Spleen (tissue), 11 donors: ENCODE results near the gene GATD1. TPM values are rescaled to one million over a fixed set of nuclear protein-coding genes. Genes with fewer than 3 reads are reported as not detected.

Source experiments
- DNase-seq: peaks from one replicate; pipeline ENCODE4 v3.0.0-alpha.2; 2020
- H3K27ac ChIP-seq, 8 donors: fragments of 200-600 bp; sonication (generic) in 7 of 8; 1 replicate in 4 of 8; 2 replicates in 4 of 8; pipeline versions ENCODE4 v1.5.0 to v1.8.0; 2016 to 2021; ENCODE audit warnings: inconsistent platforms in 4 of 8, mild to moderate bottlenecking in 4 of 8, moderate library complexity in 1 of 8
- H3K27me3 ChIP-seq, 7 donors: fragments of 200-600 bp; sonication (generic) in 6 of 7; replicated peaks in 1 of 7; 1 replicate in 4 of 7; 2 replicates in 3 of 7; pipeline versions ENCODE4 v1.5.0 to v1.8.0; 2016 to 2021; ENCODE audit warnings: inconsistent platforms in 3 of 7, mild to moderate bottlenecking in 1 of 7
- H3K36me3 ChIP-seq, 6 donors: fragments of 200-600 bp; sonication (generic) in 5 of 6; 1 replicate in 4 of 6; 2 replicates in 2 of 6; pipeline versions ENCODE4 v1.5.0 to v1.8.0; 2016 to 2021; ENCODE audit warnings: inconsistent platforms in 2 of 6
- H3K4me1 ChIP-seq, 6 donors: fragments of 200-600 bp; sonication (generic) in 5 of 6; 1 replicate in 3 of 6; 2 replicates in 3 of 6; pipeline versions ENCODE4 v1.5.0 to v1.8.0; 2016 to 2021; ENCODE audit warnings: inconsistent platforms in 3 of 6
- H3K4me3 ChIP-seq, 8 donors: fragments of 200-600 bp; sonication (generic) in 7 of 8; 1 replicate in 4 of 8; 2 replicates in 4 of 8; pipeline versions ENCODE4 v1.5.0 to v1.8.0; 2016 to 2021; ENCODE audit warnings: inconsistent platforms in 4 of 8, mild to moderate bottlenecking in 4 of 8, moderate library complexity in 2 of 8
- H3K9me3 ChIP-seq, 8 donors: fragments of 200-600 bp; sonication (generic) in 7 of 8; 1 replicate in 4 of 8; 2 replicates in 4 of 8; pipeline versions ENCODE4 v1.5.0 to v1.8.0; 2016 to 2021; ENCODE audit warnings: inconsistent platforms in 4 of 8
- CTCF ChIP-seq, 11 experiments: fragments of 200-600 bp in 7 of 11; fragments of 450-650 bp in 4 of 11; sonication (generic) in 4 of 11; IDR thresholded peaks in 8 of 11; conservative IDR thresholded peaks in 3 of 11; 1 replicate in 7 of 11; 2 replicates in 4 of 11; pipeline versions ENCODE4 v1.4.0 to v1.8.0; 2016 to 2021; ENCODE audit warnings: antibody characterized with exemption in 11 of 11, inconsistent platforms in 4 of 11, mild to moderate bottlenecking in 1 of 11
- POLR2A ChIP-seq, 3 donors: fragments of 450-650 bp; IDR thresholded peaks; one replicate each; pipeline ENCODE4 v1.5.1; 2017; ENCODE audit warnings: antibody characterized with exemption in 3 of 3, mild to moderate bottlenecking in 1 of 3
- POLR2AphosphoS5 ChIP-seq, 3 donors: sonication (generic); formaldehyde crosslinking; IDR thresholded peaks; one replicate each; pipeline ENCODE4 v1.5.1; 2017; ENCODE audit warnings: antibody characterized with exemption in 3 of 3
- WGBS, 5 donors: extraction: QIAGEN DNeasy Blood & Tissue Kit in 3 of 5; methylation state at CpG; one replicate each; pipeline versions ENCODE4 v1.1.5 to v1.1.7; 2013 to 2018; 5-methylcytosine and 5-hydroxymethylcytosine counted together
- intact Hi-C: fragments of 100-400 bp; cut with DNase I; formaldehyde crosslinking; loops from one replicate; pipeline ENCODE4 v1.15.0; 2023; ENCODE audit warnings: low total_unique reads
- polyA plus RNA-seq, 3 donors: library from polyadenylated mRNA; stranded (reverse); fragments of 200-250 nt; gene quantifications; one replicate each; pipeline ENCODE4 v1.2.1, GENCODE V29; 2013
- total RNA-seq, 7 donors: library from RNA; depleted of rRNA in 3 of 7; stranded (reverse); fragments of >200 nt in 3 of 7; fragmentation: NEBNext Ultra II Directional in 4 of 7; extraction: Animal tissue kit (Norgen Biotek cat#: 25700) in 4 of 7; gene quantifications; one replicate each; pipeline versions ENCODE4 v1.1.0 to v1.2.1, GENCODE V29; 2016 to 2021
- donor health status: healthy with polysubstance abuse.
- donor health status: DM: no; HTN: no; CAD: no; lungs with moderate emphysema.
- donor health status: DM: no; HTN: no; CAD: no.
- donor health status: Bipolar disorder and iron deficiency.
- donor health status: healthy.
- donor health status: DM: no; HTN: no; CAD: no.
- donor health status: DM: yes; HTN: yes; CAD: no.

GATD1 gene
- total and polyA plus RNA-seq, 10 donors = 13.9 to 56.4 (median 35.9) TPM

GRCh38 chr11:799641-800316 is 22.5 kb upstream of the GATD1 start:
- intact Hi-C loops = no loop called here

GRCh38 chr11:798093-798713 is 20.9 kb upstream of the GATD1 start, which contains the start of gene SLC25A22:
TSS of gene SLC25A22 (minus strand) at chr11:798281. CDS start at chr11:795006, 3,275 bp downstream.
- Histone ChIP-seq H3K4me1 (peaks cover 15 to 65% (median 47%) of the 10 kb centered on the region in 6 donors), H3K4me3 (peak within 1 kb of the TSS; percentile 44 to 96 (median 92)), H3K9me3 (no peaks in the 10 kb centered on the region), H3K27ac (peak within 1 kb of the TSS; percentile 78 to 96 (median 89)), H3K27me3 (no peaks in the 10 kb centered on the region), H3K36me3 (peaks cover 0 to 58% (median 17%) of the 10 kb centered on the region in 6 donors)
- DNase-seq = peak; percentile 97
- TF ChIP-seq CTCF (IDR thresholded peaks at IDR 0.05 in 8 of 11, conservative IDR thresholded peaks at IDR 0.05 in 3 of 11) (peak; percentile 74 to 97 (median 93)), POLR2AphosphoS5 (IDR thresholded peaks at IDR 0.05) (peak; percentile 41 to 66 (median 60)), POLR2A (IDR thresholded peaks at IDR 0.05) (no peak)
- intact Hi-C loops = no loop called here
- WGBS, 5 donors = 0 to 3% (median 3%) methylated on average over 7 to 69 of the region's 69 CpGs; no CpG with 5 or more reads in 1 of the 5 donors

More at GRCh38 chr11:799641-800316, 22.5 kb upstream of the GATD1 start:
- peaks cover 0 to 44% (median 14%) of the 10 kb centered on the region in 6 donors for H3K36me3 ChIP-seq
- H3K9me3 ChIP-seq = no peaks in the 10 kb centered on the region
- H3K4me1 ChIP-seq = peaks cover 27 to 76% (median 55%) of the 10 kb centered on the region in 6 donors
- DNase-seq = no peak
- no peaks in the 10 kb centered on the region for H3K27me3 ChIP-seq
- no peak overlapping the region for H3K27ac ChIP-seq
- whole genome bisulfite sequencing, 5 donors = 92 to 97% (median 94%) methylated on average over 28 to 32 of the region's 32 CpGs
- TF ChIP-seq POLR2A (IDR thresholded peaks at IDR 0.05) = no peak
- TF ChIP-seq CTCF (IDR thresholded peaks at IDR 0.05 in 8 of 11, conservative IDR thresholded peaks at IDR 0.05 in 3 of 11) = no peak
- TF ChIP-seq POLR2AphosphoS5 (IDR thresholded peaks at IDR 0.05) = peak in 1 of 3 donors; percentile 8
- H3K4me3 ChIP-seq = no peak overlapping the region

GRCh38 chr11:797296-798092 is 20.2 kb upstream of the GATD1 start:
- Histone ChIP-seq H3K27me3 (no peaks in the 10 kb centered on the region), H3K4me3 (peak overlapping the region; percentile 44 to 96 (median 92)), H3K27ac (peak overlapping the region; percentile 78 to 96 (median 89)), H3K36me3 (peaks cover 0 to 59% (median 19%) of the 10 kb centered on the region in 6 donors), H3K4me1 (peaks cover 15 to 58% (median 44%) of the 10 kb centered on the region in 6 donors), H3K9me3 (no peaks in the 10 kb centered on the region)
- TF ChIP-seq POLR2A (IDR thresholded peaks at IDR 0.05) (peak in 1 of 3 donors; percentile 13), CTCF (IDR thresholded peaks at IDR 0.05 in 8 of 11, conservative IDR thresholded peaks at IDR 0.05 in 3 of 11) (no peak), POLR2AphosphoS5 (IDR thresholded peaks at IDR 0.05) (peak; percentile 51 to 83 (median 69))
- 0 to 1% (median 0%) methylated on average over 29 to 57 of the region's 57 CpGs; no CpG with 5 or more reads in 1 of the 5 donors for WGBS, 5 donors
- peak; percentile 95 for DNase-seq
- intact Hi-C loops = no loop called here
